HFFc6 (cell line): Measurements from ENCODE around the gene WNT3A. TPM values are rescaled to one million over a fixed set of nuclear protein-coding genes. Genes with fewer than 3 reads are reported as not detected.

ENCODE experiments used
- DNase-seq: peaks from one replicate; pipeline ENCODE4 v3.0.0-alpha.2; 2018
- H3K27ac Mint-ChIP-seq: 2 replicates; pipeline ENCODE4 v1.8.0; 2020; ENCODE audit warnings: mild to moderate bottlenecking, mixed read lengths
- H3K27me3 Mint-ChIP-seq: 2 replicates; pipeline ENCODE4 v1.8.0; 2021; ENCODE audit warnings: mild to moderate bottlenecking, moderate library complexity, mixed read lengths; ENCODE audit not compliant: insufficient read depth
- H3K36me3 Mint-ChIP-seq: 2 replicates; pipeline ENCODE4 v1.8.0; 2021; ENCODE audit warnings: low read depth, mixed read lengths
- H3K4me1 Mint-ChIP-seq: 2 replicates; pipeline ENCODE4 v1.8.0; 2020; ENCODE audit warnings: low read depth, mixed read lengths
- H3K4me3 Mint-ChIP-seq: 2 replicates; pipeline ENCODE4 v1.8.0; 2020; ENCODE audit warnings: mild to moderate bottlenecking, moderate library complexity, mixed read lengths
- H3K9me3 Mint-ChIP-seq: 2 replicates; pipeline ENCODE4 v1.8.0; 2020; ENCODE audit warnings: mild to moderate bottlenecking, mixed read lengths
- total RNA-seq, 6 experiments: library from RNA; stranded (reverse); fragmentation: NEBNext Ultra II Directional; extraction: Animal tissue kit (Norgen Biotek cat#: 25700); gene quantifications; 2 replicates in 1 of 6; 3 replicates in 5 of 6; pipeline ENCODE4 v1.2.3, GENCODE V29; 2021
- TF ChIP-seq, protein P1 (sequence below): fragments of 200-600 bp; sonication (generic); IDR thresholded peaks from 2 replicates; pipeline ENCODE4 v1.5.0; 2021; ENCODE audit warnings: antibody characterized with exemption, mild to moderate bottlenecking

The WNT3A gene
- total RNA-seq, 6 experiments from 2014 or later = not detected

DNA sequence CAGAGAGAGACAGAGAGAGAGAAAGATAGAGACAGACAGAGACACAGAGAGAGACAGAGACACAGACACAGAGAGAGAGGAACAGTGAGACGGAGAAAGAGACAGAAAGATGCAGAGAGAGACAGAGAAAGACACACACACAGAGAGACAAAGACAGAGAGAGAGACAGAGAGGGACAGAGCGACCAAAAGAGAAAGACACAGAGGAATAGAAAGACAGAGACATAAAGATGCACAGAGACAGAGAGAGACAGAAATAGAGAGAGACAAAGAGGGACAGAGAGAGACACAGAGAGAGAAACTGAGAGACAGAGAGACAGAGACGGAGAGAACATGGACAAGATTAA, 16.5 kb downstream of the WNT3A start:
- Mint-ChIP-seq H3K9me3 (peaks cover 4% of the 10 kb centered on the region; the same call in 1 of the 2 replicates), H3K27ac (no peak overlapping the region), H3K27me3 (peaks cover 21% of the 10 kb centered on the region), H3K4me1 (no peaks in the 10 kb centered on the region), H3K4me3 (no peak overlapping the region), H3K36me3 (no peaks in the 10 kb centered on the region)
- TF ChIP-seq, protein P1, sequence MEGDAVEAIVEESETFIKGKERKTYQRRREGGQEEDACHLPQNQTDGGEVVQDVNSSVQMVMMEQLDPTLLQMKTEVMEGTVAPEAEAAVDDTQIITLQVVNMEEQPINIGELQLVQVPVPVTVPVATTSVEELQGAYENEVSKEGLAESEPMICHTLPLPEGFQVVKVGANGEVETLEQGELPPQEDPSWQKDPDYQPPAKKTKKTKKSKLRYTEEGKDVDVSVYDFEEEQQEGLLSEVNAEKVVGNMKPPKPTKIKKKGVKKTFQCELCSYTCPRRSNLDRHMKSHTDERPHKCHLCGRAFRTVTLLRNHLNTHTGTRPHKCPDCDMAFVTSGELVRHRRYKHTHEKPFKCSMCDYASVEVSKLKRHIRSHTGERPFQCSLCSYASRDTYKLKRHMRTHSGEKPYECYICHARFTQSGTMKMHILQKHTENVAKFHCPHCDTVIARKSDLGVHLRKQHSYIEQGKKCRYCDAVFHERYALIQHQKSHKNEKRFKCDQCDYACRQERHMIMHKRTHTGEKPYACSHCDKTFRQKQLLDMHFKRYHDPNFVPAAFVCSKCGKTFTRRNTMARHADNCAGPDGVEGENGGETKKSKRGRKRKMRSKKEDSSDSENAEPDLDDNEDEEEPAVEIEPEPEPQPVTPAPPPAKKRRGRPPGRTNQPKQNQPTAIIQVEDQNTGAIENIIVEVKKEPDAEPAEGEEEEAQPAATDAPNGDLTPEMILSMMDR = no peak
- DNase-seq = no peak

DNA sequence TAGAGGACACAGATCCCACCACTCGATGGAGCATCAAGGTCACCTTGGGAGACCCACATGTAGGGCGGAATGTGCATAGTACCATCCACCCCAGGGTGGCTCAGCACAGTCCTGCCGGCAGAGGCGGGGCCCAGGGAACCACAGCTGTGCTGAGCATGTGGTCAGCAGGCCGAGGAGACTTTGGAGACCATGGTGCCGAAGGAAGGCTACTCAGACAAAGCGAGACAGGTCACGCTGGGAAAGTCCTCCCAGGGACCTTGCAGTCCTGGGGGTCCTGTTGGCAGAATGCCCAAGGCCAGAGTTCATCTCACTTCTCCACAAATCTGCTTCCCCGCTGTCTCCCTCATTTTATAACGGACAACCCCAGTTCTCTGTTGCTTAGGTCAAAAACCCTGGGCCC, 22.5 kb downstream of the WNT3A start:
- no peak overlapping the region for H3K4me3 Mint-ChIP-seq
- TF ChIP-seq, protein P1 = no peak
- no peak for DNase-seq
- H3K27me3 Mint-ChIP-seq = peaks cover 3% of the 10 kb centered on the region
- no peak overlapping the region for H3K27ac Mint-ChIP-seq
- no peaks in the 10 kb centered on the region for H3K4me1 Mint-ChIP-seq
- peaks cover 5% of the 10 kb centered on the region for H3K9me3 Mint-ChIP-seq
- peaks cover 4% of the 10 kb centered on the region; the same call in 1 of the 2 replicates for H3K36me3 Mint-ChIP-seq

DNA sequence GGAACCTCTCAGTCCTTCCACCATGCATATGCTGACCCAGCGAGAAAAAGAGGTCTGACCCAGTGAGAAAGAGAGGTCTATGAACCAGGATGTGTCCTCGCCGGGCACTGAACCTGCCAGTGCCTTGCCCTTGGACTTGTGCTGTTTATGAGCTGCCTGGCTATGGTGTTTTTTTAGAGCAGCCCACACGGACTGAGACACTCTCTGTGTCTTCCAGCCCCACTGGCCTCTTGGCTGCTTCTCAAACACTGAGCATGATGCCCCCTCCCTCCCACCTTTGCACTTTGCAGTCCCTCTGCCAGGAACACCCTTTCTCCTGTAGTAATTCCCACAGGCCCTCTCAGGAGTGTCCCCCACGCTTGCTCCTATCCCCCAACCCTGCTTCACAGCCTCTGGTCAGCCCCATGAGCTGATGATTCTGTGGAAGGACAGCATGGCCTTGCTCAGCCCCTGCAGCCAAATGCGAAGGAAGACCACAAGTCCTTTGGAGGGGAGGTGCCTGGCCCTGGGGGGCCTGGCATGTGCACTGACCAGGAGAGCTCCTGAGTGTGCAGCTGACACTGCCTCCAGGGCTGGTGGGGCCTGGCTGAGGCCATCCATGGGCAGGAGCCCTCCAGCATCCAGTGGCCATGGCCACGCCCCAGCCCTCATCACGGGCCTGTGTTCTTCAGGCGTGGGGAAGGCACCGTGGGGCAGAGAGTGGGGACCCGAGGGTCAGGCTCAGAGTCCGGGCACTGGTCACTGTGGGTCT, 23.8 kb downstream of the WNT3A start:
- H3K36me3 Mint-ChIP-seq = peaks cover 4% of the 10 kb centered on the region; the same call in 1 of the 2 replicates
- H3K27me3 Mint-ChIP-seq = peaks cover 8% of the 10 kb centered on the region
- H3K4me1 Mint-ChIP-seq = no peaks in the 10 kb centered on the region
- H3K27ac Mint-ChIP-seq = no peak overlapping the region
- DNase-seq = no peak
- peaks cover 5% of the 10 kb centered on the region for H3K9me3 Mint-ChIP-seq
- TF ChIP-seq, protein P1 = no peak
- H3K4me3 Mint-ChIP-seq = no peak overlapping the region

DNA sequence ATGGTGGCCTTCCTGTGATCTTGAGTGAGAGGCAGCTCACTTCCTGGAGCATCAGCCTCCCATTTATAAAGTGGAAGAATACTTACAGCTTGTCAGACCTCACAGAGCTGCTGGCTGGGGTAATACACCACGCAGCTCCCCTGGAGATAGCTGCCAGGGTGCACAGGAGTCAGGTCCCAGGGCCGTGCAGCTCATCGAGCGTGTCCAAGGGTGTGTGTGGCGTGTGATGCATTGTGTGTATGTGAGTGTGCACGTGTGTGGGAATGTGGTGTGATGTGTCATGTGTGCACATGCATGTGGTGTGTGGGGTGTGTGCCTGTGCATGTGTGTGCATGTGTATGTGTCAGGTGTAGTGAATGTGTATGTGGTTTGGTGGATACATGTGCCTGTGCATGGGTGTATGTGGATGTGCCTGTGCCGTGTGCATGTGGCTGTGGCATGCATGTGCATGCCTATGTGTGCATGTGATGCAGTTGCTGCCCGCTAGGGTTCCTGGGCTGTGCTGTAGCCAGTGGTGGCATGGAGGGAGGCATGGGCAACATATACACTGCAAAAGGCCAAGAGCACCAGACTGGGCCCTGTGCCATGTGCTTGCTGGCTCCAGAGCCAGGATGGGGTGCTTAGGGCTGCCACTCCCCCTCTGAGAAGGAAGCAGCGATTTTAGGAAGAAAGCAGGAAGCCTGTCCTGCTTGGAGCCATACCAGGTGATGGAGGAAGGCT, 24.6 kb downstream of the WNT3A start:
- no peak overlapping the region for H3K4me3 Mint-ChIP-seq
- H3K27ac Mint-ChIP-seq = no peak overlapping the region
- DNase-seq = no peak
- peaks cover 6% of the 10 kb centered on the region; the same call in 1 of the 2 replicates for H3K27me3 Mint-ChIP-seq
- TF ChIP-seq, protein P1 = no peak
- H3K9me3 Mint-ChIP-seq = peaks cover 5% of the 10 kb centered on the region
- peaks cover 4% of the 10 kb centered on the region; the same call in 1 of the 2 replicates for H3K36me3 Mint-ChIP-seq
- H3K4me1 Mint-ChIP-seq = no peaks in the 10 kb centered on the region

DNA sequence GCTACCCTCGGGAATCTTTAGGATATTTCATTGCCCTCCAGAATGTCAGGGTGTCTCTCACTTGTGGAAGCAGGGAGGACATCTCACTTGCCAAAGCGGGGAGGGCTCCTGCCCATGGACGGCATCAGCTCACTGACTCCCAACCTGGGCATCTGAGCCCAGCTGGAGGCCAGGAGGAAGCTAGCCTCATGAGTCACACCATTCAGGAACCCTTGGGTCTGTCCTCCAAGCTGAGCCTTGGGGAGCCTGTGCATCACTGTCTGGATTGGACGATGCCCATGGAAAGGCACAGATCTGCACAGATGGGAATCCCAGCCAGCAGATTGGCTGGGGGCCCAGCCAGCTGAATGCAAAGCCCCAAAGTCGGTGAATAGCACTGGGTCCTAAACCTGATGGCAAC, 25.2 kb downstream of the WNT3A start:
- Mint-ChIP-seq H3K4me3 (no peak overlapping the region), H3K36me3 (peaks cover 4% of the 10 kb centered on the region; the same call in 1 of the 2 replicates), H3K4me1 (no peaks in the 10 kb centered on the region), H3K9me3 (peaks cover 5% of the 10 kb centered on the region), H3K27ac (no peak overlapping the region), H3K27me3 (peaks cover 6% of the 10 kb centered on the region; the same call in 1 of the 2 replicates)
- DNase-seq = no peak
- TF ChIP-seq, protein P1 = no peak
